H1 (cell line): Measurements from ENCODE around the gene GIGYF2. TPM values are rescaled to one million over a fixed set of nuclear protein-coding genes. Genes with fewer than 3 reads are reported as not detected.

Experiments used
- MAX ChIP-seq: IDR thresholded peaks from 2 replicates; pipeline ENCODE4 v1.6.1; 2012; ENCODE audit warnings: inconsistent platforms
- RAD21 ChIP-seq, 2 experiments: IDR thresholded peaks in 1 of 2; conservative IDR thresholded peaks in 1 of 2; 2 replicates each; pipeline ENCODE4 v1.6.1; 2011; ENCODE audit warnings: low read depth in 2 of 2, low read length in 2 of 2, improper control_type of control experiment in 1 of 2, inconsistent platforms in 1 of 2, mild to moderate bottlenecking in 1 of 2, moderate library complexity in 1 of 2
- SIN3A ChIP-seq, 2 experiments: IDR thresholded peaks in 1 of 2; conservative IDR thresholded peaks in 1 of 2; 2 replicates each; pipeline ENCODE4 v1.6.1; 2011 to 2012; ENCODE audit warnings: low read length in 2 of 2, improper control_type of control experiment in 1 of 2, low read depth in 1 of 2, mild to moderate bottlenecking in 1 of 2
- SP1 ChIP-seq: IDR thresholded peaks from 2 replicates; pipeline ENCODE4 v1.6.1; 2011; ENCODE audit warnings: low read depth, low read length
- USF2 ChIP-seq: IDR thresholded peaks from 2 replicates; pipeline ENCODE4 v1.6.1; 2011; ENCODE audit warnings: low read length, improper control_type of control experiment
- polyA plus RNA-seq, 7 experiments: library from polyadenylated mRNA; depleted of rRNA in 3 of 7; stranded (reverse) in 5 of 7; unstranded in 2 of 7; fragments of >200 nt in 5 of 7; fragments of 200-250 nt in 2 of 7; gene quantifications; 1 replicate in 5 of 7; 2 replicates in 1 of 7; 4 replicates in 1 of 7; pipeline versions ENCODE4 v1.2.1 to v1.2.3, GENCODE V29; 2011 to 2013; ENCODE audit warnings: missing spikeins in 2 of 7, mixed read lengths in 2 of 7
- total RNA-seq: library from RNA; stranded (reverse); fragmentation: NEBNext Ultra II Directional; extraction: Animal tissue kit (Norgen Biotek cat#: 25700); gene quantifications from 2 replicates; pipeline ENCODE4 v1.2.1, GENCODE V29; 2021

GIGYF2 gene
- total and polyA plus RNA-seq, 2 of the 8 experiments (the other 6 are each of a cell fraction or from before 2014, with no cell fraction given) = 22.3 to 62.0 TPM

- no peak for TF ChIP-seq USF2
- peak; percentile 74 to 80 for TF ChIP-seq RAD21 (IDR thresholded peaks at IDR 0.05 in 1 of 2, conservative IDR thresholded peaks at IDR 0.05 in 1 of 2; ENCODE audit: low read depth in 2 of 2, low read length in 2 of 2)
- no peak for TF ChIP-seq SP1
- no peak for TF ChIP-seq SIN3A (conservative IDR thresholded peaks at IDR 0.05 in 1 of 2, IDR thresholded peaks at IDR 0.05 in 1 of 2; ENCODE audit: low read depth in 1 of 2, low read length in 2 of 2)
- no peak for TF ChIP-seq MAX
- TF ChIP-seq, all 59 proteins: peak for 3
Observed at GRCh38 chr2:232668805-232669444, 28.2 kb upstream of the GIGYF2 start (continued).
